ENCODE results near the gene IARS2.

GRCh38 chr1:220113136-220113695 lies 19.3 kb downstream of the IARS2 start:
- peak in 2 of 3 experiments; percentile 29 to 57 for TF ChIP-seq CTCF (IDR thresholded peaks at IDR 0.05)
- no peak for TF ChIP-seq POLR2A (IDR thresholded peaks at IDR 0.05; ENCODE audit: low read depth)
- TF ChIP-seq POLR2AphosphoS5 (IDR thresholded peaks at IDR 0.05) = no peak
- TF ChIP-seq EP300 (IDR thresholded peaks at IDR 0.05) = no peak
